Activated CD8-positive, alpha-beta memory T cell treated with anti-CD3 and anti-CD28 coated beads for 48 hours (primary cell): ENCODE results near the gene EFHD2.
A peak's percentile ranks its signal among the peaks of the same experiment; 100 is the strongest.
"Not testable (repeated sequence)": the region's sequence is repeated elsewhere in the genome, so short reads cannot be mapped to it uniquely, and the experiment has no call there.

Source experiments
- DNase-seq, 3 experiments: peaks; one replicate each; pipeline ENCODE4 v3.0.0-alpha.2; 2020; ENCODE audit warnings: low read depth in 2 of 3, low spot score in 2 of 3

The EFHD2 gene

GRCh38 chr1:15428815-15429435, 19.2 kb downstream of the EFHD2 start:
- DNase-seq: no peak

GRCh38 chr1:15429701-15430149, 20.0 kb downstream of the EFHD2 start:
- DNase-seq: no peak

- peak; percentile 34 to 86 (median 80) for DNase-seq
Observed at GRCh38 chr1:15430787-15431570, 21.3 kb downstream of the EFHD2 start.

- DNase-seq: no peak
Observed at GRCh38 chr1:15431571-15431948, 21.9 kb downstream of the EFHD2 start.

GRCh38 chr1:15432324-15432723, 22.6 kb downstream of the EFHD2 start:
- DNase-seq: no peak

- DNase-seq: no peak
Observed at GRCh38 chr1:15433471-15433870, 23.8 kb downstream of the EFHD2 start.

- not testable (repeated sequence) for DNase-seq
Observed at GRCh38 chr1:15434739-15435138, 25.1 kb downstream of the EFHD2 start.

GRCh38 chr1:15435239-15436077, 25.8 kb downstream of the EFHD2 start:
- DNase-seq: no peak

GRCh38 chr1:15436881-15437442, 27.3 kb downstream of the EFHD2 start:
- no peak for DNase-seq

GRCh38 chr1:15439325-15439724, 29.6 kb downstream of the EFHD2 start:
- no peak for DNase-seq

GRCh38 chr1:15440357-15440756, 30.7 kb downstream of the EFHD2 start:
- DNase-seq: no peak

- no peak for DNase-seq
Observed at GRCh38 chr1:15441247-15441646, 31.6 kb downstream of the EFHD2 start.

GRCh38 chr1:15442119-15442518, 32.4 kb downstream of the EFHD2 start:
- DNase-seq: no peak

GRCh38 chr1:15442759-15443158, 33.1 kb downstream of the EFHD2 start:
- DNase-seq: no peak

GRCh38 chr1:15443281-15443680, 33.6 kb downstream of the EFHD2 start:
- DNase-seq: no peak

GRCh38 chr1:15444468-15445389, 35.0 kb downstream of the EFHD2 start:
- DNase-seq: no peak

- DNase-seq: no peak
Observed at GRCh38 chr1:15445390-15446122, 35.9 kb downstream of the EFHD2 start.

GRCh38 chr1:15446212-15446611, 36.5 kb downstream of the EFHD2 start:
- no peak for DNase-seq

GRCh38 chr1:15448877-15449462, 39.3 kb downstream of the EFHD2 start:
- DNase-seq: no peak
